IMR-90 (cell line): Measurements from ENCODE around the gene MAP1LC3B. TPM values are rescaled to one million over a fixed set of nuclear protein-coding genes. Genes with fewer than 3 reads are reported as not detected.

Experiments used
- ATAC-seq: fragments of 200-7000 bp; cut with Tn5 transposase; 2 replicates; pipeline ENCODE4 v1.9.1; 2020; ENCODE audit warnings: low read depth, mild to moderate bottlenecking, moderate library complexity
- BruUV-seq: library from RNA; stranded (reverse); fragments of 400-500 nt; replicated peaks from 2 replicates; lab custom pipeline; 2021; lab: Mats Ljungman, UMichigan
- CTCF ChIA-PET: fragments of 300-600 bp; formaldehyde crosslinking; extraction: SDS; loops from one replicate; lab custom pipeline; 2021; ENCODE audit warnings: antibody characterized with exemption; lab: Yijun Ruan, JAX
- POLR2A ChIA-PET: fragments of 300-600 bp; sonication (Branson Sonifier 250); formaldehyde crosslinking; loops from one replicate; lab custom pipeline; 2022; ENCODE audit warnings: antibody characterized with exemption; ENCODE audit not compliant: unreplicated experiment; lab: Charles Lee
- DNase-seq: peaks from one replicate; pipeline ENCODE4 v3.0.0; 2013
- H2AFZ ChIP-seq: replicated peaks from 2 replicates; pipeline ENCODE3; 2013; ENCODE audit warnings: low read length, mild to moderate bottlenecking; ENCODE audit not compliant: poor library complexity
- H2AK5ac ChIP-seq: 2 replicates; pipeline ENCODE4 v1.6.1; 2013; ENCODE audit warnings: low read depth, low read length, inconsistent platforms
- H2AK9ac ChIP-seq: replicated peaks from 2 replicates; pipeline ENCODE3; 2013; ENCODE audit warnings: mild to moderate bottlenecking, low read depth, low read length, moderate library complexity; ENCODE audit not compliant: poor library complexity
- H2BK120ac ChIP-seq: 2 replicates; pipeline ENCODE4 v1.6.1; 2013; ENCODE audit warnings: low read depth, low read length, inconsistent platforms
- H2BK15ac ChIP-seq: 3 replicates; pipeline ENCODE4 v1.6.1; 2013; ENCODE audit warnings: low read depth, low read length, inconsistent platforms
- H2BK20ac ChIP-seq: 2 replicates; pipeline ENCODE4 v1.6.1; 2013; ENCODE audit warnings: low read depth, mild to moderate bottlenecking, inconsistent platforms, low read length, moderate library complexity
- H2BK5ac ChIP-seq: 2 replicates; pipeline ENCODE4 v1.6.1; 2013; ENCODE audit warnings: mild to moderate bottlenecking, low read depth, low read length, inconsistent platforms; ENCODE audit not compliant: poor library complexity, severe bottlenecking
- H3K14ac ChIP-seq: replicated peaks from 2 replicates; pipeline ENCODE4 v1.6.1; 2013; ENCODE audit warnings: low read depth, low read length, inconsistent platforms
- H3K18ac ChIP-seq: 2 replicates; pipeline ENCODE4 v1.6.1; 2013; ENCODE audit warnings: low read depth, low read length, control low read depth
- H3K23ac ChIP-seq: 2 replicates; pipeline ENCODE4 v1.6.1; 2013; ENCODE audit warnings: low read depth, low read length, inconsistent platforms
- H3K27ac ChIP-seq: 2 replicates; pipeline ENCODE4 v1.5.1; 2013; ENCODE audit warnings: mild to moderate bottlenecking, control low read depth, low read length; ENCODE audit not compliant: insufficient read depth
- H3K27me3 ChIP-seq: 2 replicates; pipeline ENCODE4 v1.6.1; 2013; ENCODE audit warnings: low read length; ENCODE audit not compliant: control insufficient read depth, insufficient read depth
- H3K36me3 ChIP-seq: 2 replicates; pipeline ENCODE4 v1.6.1; 2013; ENCODE audit warnings: low read length, mixed read lengths; ENCODE audit not compliant: control insufficient read depth, insufficient read depth
- H3K4ac ChIP-seq: 2 replicates; pipeline ENCODE4 v1.6.1; 2013; ENCODE audit warnings: low read depth, low read length, inconsistent platforms
- H3K4me1 ChIP-seq: 2 replicates; pipeline ENCODE4 v1.6.1; 2013; ENCODE audit warnings: low read length, mixed read lengths; ENCODE audit not compliant: control insufficient read depth, insufficient read depth
- H3K4me2 ChIP-seq: 2 replicates; pipeline ENCODE4 v1.6.1; 2013; ENCODE audit warnings: low read depth, mild to moderate bottlenecking, control low read depth, low read length, moderate library complexity
- H3K4me3 ChIP-seq: 2 replicates; pipeline ENCODE4 v1.5.1; 2013; ENCODE audit warnings: low read depth, mild to moderate bottlenecking, control low read depth, low read length, moderate library complexity; ENCODE audit not compliant: insufficient read depth
- H3K56ac ChIP-seq: 2 replicates; pipeline ENCODE4 v1.6.1; 2013; ENCODE audit warnings: low read length, inconsistent platforms; ENCODE audit not compliant: insufficient read depth; ENCODE audit errors: extremely low read depth
- H3K79me1 ChIP-seq, 2 experiments: 2 replicates each; pipeline ENCODE4 v1.6.1; 2013; ENCODE audit warnings: low read length in 2 of 2, inconsistent platforms in 1 of 2, low read depth in 1 of 2
- H3K9ac ChIP-seq: 2 replicates; pipeline ENCODE4 v1.6.1; 2013; ENCODE audit warnings: low read depth, low read length, control low read depth
- H3K9me1 ChIP-seq: 2 replicates; pipeline ENCODE4 v1.6.1; 2013; ENCODE audit warnings: low read length, inconsistent platforms; ENCODE audit not compliant: insufficient read depth
- H3K9me3 ChIP-seq: 2 replicates; pipeline ENCODE4 v1.6.1; 2013; ENCODE audit warnings: low read length; ENCODE audit not compliant: control insufficient read depth, insufficient read depth
- H4K20me1 ChIP-seq: 2 replicates; pipeline ENCODE4 v1.6.1; 2013; ENCODE audit warnings: low read length, inconsistent platforms; ENCODE audit not compliant: insufficient read depth
- H4K5ac ChIP-seq: 2 replicates; pipeline ENCODE4 v1.6.1; 2013; ENCODE audit warnings: mild to moderate bottlenecking, low read depth, low read length, control low read depth
- H4K8ac ChIP-seq, 2 experiments: 2 replicates each; pipeline ENCODE4 v1.6.1; 2013; ENCODE audit warnings: low read depth in 2 of 2, low read length in 2 of 2, control low read depth in 1 of 2, inconsistent platforms in 1 of 2
- H4K91ac ChIP-seq: 2 replicates; pipeline ENCODE4 v1.6.1; 2013; ENCODE audit warnings: low read depth, low read length, inconsistent platforms; ENCODE audit not compliant: insufficient read depth
- MAZ ChIP-seq: IDR thresholded peaks from 2 replicates; pipeline ENCODE4 v1.6.1; 2012; ENCODE audit warnings: low read depth, mild to moderate bottlenecking, low read length, improper control_type of control experiment, moderate library complexity, borderline replicate concordance
- NFE2L2 ChIP-seq: fragments of 150-350 bp; IDR thresholded peaks from 2 replicates; pipeline ENCODE4 v1.6.1; 2016; ENCODE audit warnings: low read depth, mild to moderate bottlenecking, low read length
- POLR2A ChIP-seq: IDR thresholded peaks from 2 replicates; pipeline ENCODE4 v1.6.1; 2012; ENCODE audit warnings: mild to moderate bottlenecking, low read depth, low read length
- USF2 ChIP-seq: fragments of 150-350 bp; IDR thresholded peaks from 2 replicates; pipeline ENCODE4 v1.6.1; 2017; ENCODE audit warnings: mild to moderate bottlenecking, antibody characterized with exemption, low read length, low read depth
- WGBS, 2 experiments: methylation state at CpG; one replicate each; pipeline versions ENCODE4 v1.1.5 to v1.1.7; 2013; ENCODE audit warnings: missing lambda C conversion rate in 2 of 2; ENCODE audit not compliant: insufficient read length in 1 of 2; ENCODE audit errors: extremely low coverage in 2 of 2; 5-methylcytosine and 5-hydroxymethylcytosine counted together
- dilution Hi-C: fragments of 300-500 bp; cut with HindIII; formaldehyde crosslinking; loops from one replicate; pipeline ENCODE4 v1.14.3; 2018; ENCODE audit warnings: low sequenced_read_pairs; ENCODE audit not compliant: unreplicated experiment
- in situ Hi-C: fragments of 300-500 bp; cut with MboI; formaldehyde crosslinking; loops from 3 replicates; pipeline ENCODE4 v1.14.3; 2019; ENCODE audit warnings: low sequenced_read_pairs, inconsistent platforms, mixed read lengths
- intact Hi-C: fragments of 100-400 bp; cut with micrococcal nuclease; formaldehyde crosslinking; loops from 2 replicates; pipeline ENCODE4 v1.10.0; 2022
- polyA plus RNA-seq, 3 experiments: library from polyadenylated mRNA; depleted of rRNA; stranded (reverse); fragments of >200 nt; gene quantifications; 2 replicates each; pipeline ENCODE4 v1.2.3, GENCODE V29; 2012; ENCODE audit warnings: low replicate concordance in 1 of 3
- total RNA-seq: library from RNA; depleted of rRNA; stranded (reverse); fragments of >200 nt; gene quantifications from 2 replicates; pipeline ENCODE4 v1.2.3, GENCODE V29; 2012

MAP1LC3B gene
- total and polyA plus RNA-seq, 2 of the 4 experiments (the other 2 are of a cell fraction) = 23.5 to 57.7 TPM

- no TSS peak for BruUV-seq
- WGBS, 2 experiments = 98% methylated on average over 9 of the region's 15 CpGs; no CpG with 5 or more reads in 1 of the 2 experiments
- Histone ChIP-seq H4K5ac (no peak overlapping the region), H2AK5ac (no peak overlapping the region), H3K4ac (no peak overlapping the region), H2BK120ac (no peak overlapping the region), H3K27me3 (no peaks in the 10 kb centered on the region), H2BK15ac (no peak overlapping the region), H3K4me3 (no peak overlapping the region), H3K14ac (no peak overlapping the region), H3K36me3 (peaks cover 11% of the 10 kb centered on the region; the same call in 1 of the 2 replicates), H2AFZ (no peak overlapping the region), H3K4me1 (peaks cover 4% of the 10 kb centered on the region; the same call in 1 of the 2 replicates), H3K18ac (no peak overlapping the region), H3K79me1 (peaks cover 4 to 40% of the 10 kb centered on the region in 2 experiments; a peak in 3 of 4 replicates), H3K4me2 (no peak overlapping the region), H2BK20ac (no peak overlapping the region), H3K9me3 (no peaks in the 10 kb centered on the region), H3K27ac (no peak overlapping the region), H3K56ac (no peak overlapping the region), H4K20me1 (peaks cover 19% of the 10 kb centered on the region), H4K8ac (no peak overlapping the region), H3K9me1 (peaks cover 12% of the 10 kb centered on the region; the same call in 1 of the 2 replicates), H3K23ac (no peak overlapping the region), H3K9ac (no peak overlapping the region), H4K91ac (no peak overlapping the region), H2BK5ac (no peak overlapping the region), H2AK9ac (no peak overlapping the region)
- DNase-seq (no peak), ATAC-seq (no peak)
- POLR2A ChIA-PET = no interaction called here
- in situ Hi-C loops (no loop called here), dilution Hi-C loops (no loop called here), intact Hi-C loops (no loop called here)
- CTCF ChIA-PET = no interaction called here
- TF ChIP-seq POLR2A = no peak
- TF ChIP-seq USF2 = no peak
- TF ChIP-seq MAZ = no peak
- no peak for TF ChIP-seq NFE2L2
Observed at GRCh38 chr16:87352818-87353217, 39.3 kb upstream of the MAP1LC3B start.
